ENCODE data around the gene LASP1.

- TF ChIP-seq, protein P1, sequence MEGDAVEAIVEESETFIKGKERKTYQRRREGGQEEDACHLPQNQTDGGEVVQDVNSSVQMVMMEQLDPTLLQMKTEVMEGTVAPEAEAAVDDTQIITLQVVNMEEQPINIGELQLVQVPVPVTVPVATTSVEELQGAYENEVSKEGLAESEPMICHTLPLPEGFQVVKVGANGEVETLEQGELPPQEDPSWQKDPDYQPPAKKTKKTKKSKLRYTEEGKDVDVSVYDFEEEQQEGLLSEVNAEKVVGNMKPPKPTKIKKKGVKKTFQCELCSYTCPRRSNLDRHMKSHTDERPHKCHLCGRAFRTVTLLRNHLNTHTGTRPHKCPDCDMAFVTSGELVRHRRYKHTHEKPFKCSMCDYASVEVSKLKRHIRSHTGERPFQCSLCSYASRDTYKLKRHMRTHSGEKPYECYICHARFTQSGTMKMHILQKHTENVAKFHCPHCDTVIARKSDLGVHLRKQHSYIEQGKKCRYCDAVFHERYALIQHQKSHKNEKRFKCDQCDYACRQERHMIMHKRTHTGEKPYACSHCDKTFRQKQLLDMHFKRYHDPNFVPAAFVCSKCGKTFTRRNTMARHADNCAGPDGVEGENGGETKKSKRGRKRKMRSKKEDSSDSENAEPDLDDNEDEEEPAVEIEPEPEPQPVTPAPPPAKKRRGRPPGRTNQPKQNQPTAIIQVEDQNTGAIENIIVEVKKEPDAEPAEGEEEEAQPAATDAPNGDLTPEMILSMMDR (IDR thresholded peaks at IDR 0.05), result no peak
- TF ChIP-seq POLR2AphosphoS5 (IDR thresholded peaks at IDR 0.05), result no peak
- no peak for TF ChIP-seq POLR2A (IDR thresholded peaks at IDR 0.05)
Measured at GRCh38 chr17:38918916-38919315, 49.1 kb downstream of the LASP1 start.
